Heart left ventricle (tissue), 13 donors: ENCODE data around the gene P2RY14.

ENCODE experiments used
- CTCF ChIP-seq, 12 donors: fragments of 200-600 bp; sonication (generic) in 4 of 12; IDR thresholded peaks; one replicate each; pipeline versions ENCODE4 v1.5.0 to v1.8.0; 2018 to 2022; ENCODE audit warnings: antibody characterized with exemption in 12 of 12, mild to moderate bottlenecking in 5 of 12
- POLR2A ChIP-seq, 2 donors: fragments of 450-650 bp; IDR thresholded peaks; one replicate each; pipeline ENCODE4 v1.6.1; 2017; ENCODE audit warnings: antibody characterized with exemption in 2 of 2, mild to moderate bottlenecking in 2 of 2, moderate library complexity in 2 of 2
- donor health status: ischemic (EF 13 %, LVEDD 7.1; RV severe dilation, severe dysfunction).
- donor health status: DM: no; HTN: yes; CAD: no.
- donor health status: DM: no; HTN: no; CAD: no.
- donor health status: ischemic (EF 25% LVEDD 6.9; RV normal size, moderate dysfunction).
- donor health status: ischemic (EF 25% LVEDD 5.7; RV mildly dilated, moderate dysfunction).
- donor health status: ischemic (EF 35%, LVEDD 5.7; RV mildly dilated, moderate dysfunction).
- donor health status: nonischemic (EF 11% LVEDD 7.7; RV severe dilation, severe dysfunction).
- donor health status: DM: yes; HTN: yes; CAD: no.
- donor health status: PGD.
- donor health status: ischemic (EF 29% LVEDD 5.4; RV normal size, mild dysfunction).
- donor health status: nonischemic (EF 23%, LVEDD 6.1; RV moderate dilation, normal function).

GRCh38 chr3:151282921-151283320 is 4.6 kb upstream of the P2RY14 start:
- peak; percentile 48 to 81 (median 68) for TF ChIP-seq CTCF (IDR thresholded peaks at IDR 0.05)
- no peak for TF ChIP-seq POLR2A (IDR thresholded peaks at IDR 0.05)
